ENCODE data around the gene PREX1.
"Not testable (repeated sequence)": the region's sequence is repeated elsewhere in the genome, so short reads cannot be mapped to it uniquely, and the experiment has no call there.

Gene PREX1

GRCh38 chr20:48759631-48760245, 68.1 kb downstream of the PREX1 start:
- H3K36me3 Mint-ChIP-seq: peaks cover 9% of the 10 kb centered on the region
- H3K4me3 Mint-ChIP-seq: peak overlapping the region; percentile 83

GRCh38 chr20:48758206-48758820, 69.5 kb downstream of the PREX1 start:
- no peaks in the 10 kb centered on the region for H3K27me3 Mint-ChIP-seq
- no peak overlapping the region for H3K4me3 Mint-ChIP-seq
- peaks cover 79% of the 10 kb centered on the region for H3K4me1 Mint-ChIP-seq
- peak overlapping the region; percentile 48 for H3K27ac Mint-ChIP-seq
- peaks cover 15% of the 10 kb centered on the region for H3K36me3 Mint-ChIP-seq
- H3K9me3 Mint-ChIP-seq: no peaks in the 10 kb centered on the region

More at GRCh38 chr20:48759631-48760245, 68.1 kb downstream of the PREX1 start:
- peak overlapping the region; percentile 97 for H3K27ac Mint-ChIP-seq
- no peaks in the 10 kb centered on the region for H3K27me3 Mint-ChIP-seq
- H3K9me3 Mint-ChIP-seq: no peaks in the 10 kb centered on the region
- peaks cover 74% of the 10 kb centered on the region for H3K4me1 Mint-ChIP-seq

- not testable (repeated sequence) for H3K27me3 Mint-ChIP-seq, H3K4me3 Mint-ChIP-seq, H3K9me3 Mint-ChIP-seq
- Mint-ChIP-seq H3K4me1 (peaks cover 82% of the 10 kb centered on the region), H3K27ac (peak overlapping the region; percentile 56), H3K36me3 (peaks cover 13% of the 10 kb centered on the region)
These were observed 71.0 kb downstream of the PREX1 start for GRCh38 chr20:48756774-48757173.

- H3K36me3 Mint-ChIP-seq: peaks cover 13% of the 10 kb centered on the region
- no peaks in the 10 kb centered on the region for H3K9me3 Mint-ChIP-seq
- peaks cover 82% of the 10 kb centered on the region for H3K4me1 Mint-ChIP-seq
- no peak overlapping the region for H3K4me3 Mint-ChIP-seq
- H3K27ac Mint-ChIP-seq: no peak overlapping the region
- H3K27me3 Mint-ChIP-seq: no peaks in the 10 kb centered on the region
These were observed 73.5 kb downstream of the PREX1 start for GRCh38 chr20:48754292-48754691.

GRCh38 chr20:48752963-48753362, 74.8 kb downstream of the PREX1 start:
- H3K9me3 Mint-ChIP-seq: no peaks in the 10 kb centered on the region
- H3K27me3 Mint-ChIP-seq: no peaks in the 10 kb centered on the region
- peak overlapping the region; percentile 0 for H3K27ac Mint-ChIP-seq
- H3K4me3 Mint-ChIP-seq: no peak overlapping the region
- H3K36me3 Mint-ChIP-seq: peaks cover 13% of the 10 kb centered on the region
- H3K4me1 Mint-ChIP-seq: peaks cover 83% of the 10 kb centered on the region

GRCh38 chr20:48751871-48752270, 75.9 kb downstream of the PREX1 start:
- H3K4me3 Mint-ChIP-seq: peak overlapping the region; percentile 57
- peaks cover 13% of the 10 kb centered on the region for H3K36me3 Mint-ChIP-seq

GRCh38 chr20:48750941-48751635, 76.7 kb downstream of the PREX1 start:
- Mint-ChIP-seq H3K4me3 (no peak overlapping the region), H3K27ac (no peak overlapping the region)

More at GRCh38 chr20:48751871-48752270, 75.9 kb downstream of the PREX1 start:
- Mint-ChIP-seq H3K4me1 (peaks cover 76% of the 10 kb centered on the region), H3K9me3 (no peaks in the 10 kb centered on the region), H3K27me3 (no peaks in the 10 kb centered on the region), H3K27ac (peak overlapping the region; percentile 73)

GRCh38 chr20:48750376-48750775, 77.4 kb downstream of the PREX1 start:
- peak overlapping the region; percentile 12 for H3K4me3 Mint-ChIP-seq
- no peaks in the 10 kb centered on the region for H3K9me3 Mint-ChIP-seq
- H3K27ac Mint-ChIP-seq: peak overlapping the region; percentile 76
- peaks cover 71% of the 10 kb centered on the region for H3K4me1 Mint-ChIP-seq
- H3K27me3 Mint-ChIP-seq: no peaks in the 10 kb centered on the region
- H3K36me3 Mint-ChIP-seq: peaks cover 10% of the 10 kb centered on the region

More at GRCh38 chr20:48750941-48751635, 76.7 kb downstream of the PREX1 start:
- Mint-ChIP-seq H3K9me3 (no peaks in the 10 kb centered on the region), H3K36me3 (peaks cover 10% of the 10 kb centered on the region), H3K4me1 (peaks cover 71% of the 10 kb centered on the region), H3K27me3 (no peaks in the 10 kb centered on the region)

GRCh38 chr20:48749437-48749836, 78.4 kb downstream of the PREX1 start:
- H3K9me3 Mint-ChIP-seq: no peaks in the 10 kb centered on the region
- H3K36me3 Mint-ChIP-seq: peaks cover 7% of the 10 kb centered on the region
- H3K27me3 Mint-ChIP-seq: no peaks in the 10 kb centered on the region
- no peak overlapping the region for H3K27ac Mint-ChIP-seq
- H3K4me1 Mint-ChIP-seq: peaks cover 62% of the 10 kb centered on the region
- H3K4me3 Mint-ChIP-seq: no peak overlapping the region

GRCh38 chr20:48748556-48748955, 79.2 kb downstream of the PREX1 start:
- Mint-ChIP-seq H3K9me3 (no peaks in the 10 kb centered on the region), H3K4me1 (peaks cover 57% of the 10 kb centered on the region), H3K36me3 (peaks cover 3% of the 10 kb centered on the region), H3K27me3 (no peaks in the 10 kb centered on the region), H3K4me3 (no peak overlapping the region), H3K27ac (peak overlapping the region; percentile 83)

GRCh38 chr20:48747840-48748414, 79.9 kb downstream of the PREX1 start:
- H3K27ac Mint-ChIP-seq: peak overlapping the region; percentile 60
- peaks cover 51% of the 10 kb centered on the region for H3K4me1 Mint-ChIP-seq
- H3K36me3 Mint-ChIP-seq: no peaks in the 10 kb centered on the region
- no peaks in the 10 kb centered on the region for H3K9me3 Mint-ChIP-seq
- no peaks in the 10 kb centered on the region for H3K27me3 Mint-ChIP-seq
- no peak overlapping the region for H3K4me3 Mint-ChIP-seq

- Mint-ChIP-seq H3K27ac (peak overlapping the region; percentile 30), H3K9me3 (no peaks in the 10 kb centered on the region), H3K27me3 (no peaks in the 10 kb centered on the region), H3K4me3 (no peak overlapping the region), H3K4me1 (peaks cover 27% of the 10 kb centered on the region), H3K36me3 (peaks cover 5% of the 10 kb centered on the region)
These were observed 82.5 kb downstream of the PREX1 start for GRCh38 chr20:48745330-48745729.

GRCh38 chr20:48744515-48744914, 83.3 kb downstream of the PREX1 start:
- Mint-ChIP-seq H3K4me3 (no peak overlapping the region), H3K9me3 (no peaks in the 10 kb centered on the region), H3K4me1 (peaks cover 28% of the 10 kb centered on the region), H3K36me3 (peaks cover 5% of the 10 kb centered on the region), H3K27ac (no peak overlapping the region), H3K27me3 (no peaks in the 10 kb centered on the region)

- no peak overlapping the region for H3K4me3 Mint-ChIP-seq
- H3K36me3 Mint-ChIP-seq: peaks cover 5% of the 10 kb centered on the region
- H3K9me3 Mint-ChIP-seq: no peaks in the 10 kb centered on the region
- no peak overlapping the region for H3K27ac Mint-ChIP-seq
- H3K4me1 Mint-ChIP-seq: peaks cover 28% of the 10 kb centered on the region
- no peaks in the 10 kb centered on the region for H3K27me3 Mint-ChIP-seq
These were observed 84.0 kb downstream of the PREX1 start for GRCh38 chr20:48743807-48744206.

GRCh38 chr20:48742912-48743680, 84.7 kb downstream of the PREX1 start:
- Mint-ChIP-seq H3K4me3 (no peak overlapping the region), H3K27ac (peak overlapping the region; percentile 18), H3K27me3 (no peaks in the 10 kb centered on the region), H3K9me3 (no peaks in the 10 kb centered on the region), H3K36me3 (peaks cover 5% of the 10 kb centered on the region), H3K4me1 (peaks cover 28% of the 10 kb centered on the region)
